ENCODE data around the gene ZNF521. TPM values are rescaled to one million over a fixed set of nuclear protein-coding genes. Genes with fewer than 3 reads are reported as not detected.

Gene ZNF521
- total and polyA plus RNA-seq, 2 donors (not counting 3 experiments of a cell fraction or from before 2014, with no cell fraction given), result 111 to 168 TPM

- Histone ChIP-seq H3K79me2 (ENCODE audit: control insufficient read depth, insufficient read depth, low read length) (no peaks in the 10 kb centered on the region), H3K27me3 (ENCODE audit: control insufficient read depth in 2 of 2, insufficient read depth in 2 of 2, low read length in 2 of 2) (no peaks in the 10 kb centered on the region), H3K9me1 (replicated peaks; ENCODE audit: control insufficient read depth, extremely low read depth, insufficient read depth, low read length) (no peaks in the 10 kb centered on the region), H3K4me3 (replicated peaks in 1 of 3; ENCODE audit: insufficient read depth in 1 of 3, low read depth in 1 of 3, low read length in 3 of 3) (no peak overlapping the region), H3K4me1 (ENCODE audit: control insufficient read depth, extremely low read depth, insufficient read depth, low read length) (peaks cover 17% of the 10 kb centered on the region), H3K4me2 (ENCODE audit: insufficient read depth, low read length) (no peak overlapping the region), H3K9ac (replicated peaks; ENCODE audit: extremely low read depth, insufficient read depth, low read length) (no peak overlapping the region), H4K20me1 (replicated peaks; ENCODE audit: control insufficient read depth, extremely low read depth, insufficient read depth, low read length) (no peaks in the 10 kb centered on the region), H3K27ac (ENCODE audit: insufficient read depth, low read depth, low read length) (no peak overlapping the region), H3K36me3 (ENCODE audit: control insufficient read depth in 2 of 2, extremely low read depth in 1 of 2, insufficient read depth in 2 of 2, low read length in 2 of 2) (peaks cover 0 to 14% of the 10 kb centered on the region in 2 experiments), H3K9me3 (replicated peaks; ENCODE audit: control insufficient read depth, insufficient read depth, low read length) (no peaks in the 10 kb centered on the region), H2AFZ (ENCODE audit: low read depth, low read length) (no peak overlapping the region)
- DNase-seq (ENCODE audit: low read depth, low spot score) (no peak), FAIRE-seq (no peak)
- ChIA-PET POLR2A (no interaction called here), CTCF (interaction anchor here (1.5 kb wide), 1 partner anchor 11 kb away, joined by 3 read pairs; no protein-coding TSS in a partner anchor)
- intact Hi-C loops (cut with micrococcal nuclease) (loop anchor here (5.0 to 10.0 kb wide), 4 partner anchors 145 to 453 kb away; no protein-coding TSS in a partner anchor), dilution Hi-C loops (cut with MboI; ENCODE audit: extremely low pct_ligation_motif_present, low sequenced_read_pairs) (no loop called here)
- no peak for TF ChIP-seq POLR2AphosphoS5 (IDR thresholded peaks at IDR 0.05; ENCODE audit: insufficient read depth, low read depth, low read length)
- TF ChIP-seq GATA2 (IDR thresholded peaks at IDR 0.05; ENCODE audit: insufficient read depth, insufficient read length, low read depth, low read length), result no peak
- TF ChIP-seq MAX (IDR thresholded peaks at IDR 0.05; ENCODE audit: insufficient read depth, insufficient read length), result no peak
- TF ChIP-seq POLR2A (IDR thresholded peaks at IDR 0.05; ENCODE audit: low read depth, low read length), result no peak
- no peak for TF ChIP-seq EZH2 (IDR thresholded peaks at IDR 0.05; ENCODE audit: borderline replicate concordance, low read depth, low read length, severe bottlenecking)
- no peak for TF ChIP-seq JUN (IDR thresholded peaks at IDR 0.05; ENCODE audit: borderline replicate concordance, insufficient read depth, insufficient read length, low read depth)
- TF ChIP-seq MYC (IDR thresholded peaks at IDR 0.05; ENCODE audit: low read depth, low read length), result no peak
- no peak for TF ChIP-seq FOS (IDR thresholded peaks at IDR 0.05; ENCODE audit: borderline replicate concordance, insufficient read depth, low read length)
- no peak for TF ChIP-seq CTCF (IDR thresholded peaks at IDR 0.05; ENCODE audit: extremely low read depth in 1 of 2, insufficient read depth in 1 of 2, low read depth in 1 of 2, low read length in 2 of 2)
- BruUV-seq (replicated peaks), result no TSS peak
Observed at GRCh38 chr18:25057491-25058050, 294.4 kb downstream of the ZNF521 start.

Measured in endothelial cell of umbilical vein (primary cell).